LNCAP (cell line): ENCODE measurements around the gene PEX14.

ENCODE experiments used
- CTCF ChIP-seq: fragments of 450-650 bp; IDR thresholded peaks from 2 replicates; pipeline ENCODE4 v1.5.1; 2017; ENCODE audit warnings: mild to moderate bottlenecking

Gene PEX14

GRCh38 chr1:10665930-10666850, 191.4 kb downstream of the PEX14 start:
- no peak for TF ChIP-seq CTCF

- TF ChIP-seq CTCF: no peak
These were observed 193.4 kb downstream of the PEX14 start for GRCh38 chr1:10667861-10668761.

- no peak for TF ChIP-seq CTCF
These were observed 194.8 kb downstream of the PEX14 start for GRCh38 chr1:10669570-10669969.

GRCh38 chr1:10670190-10670589, 195.4 kb downstream of the PEX14 start:
- TF ChIP-seq CTCF: no peak

- no peak for TF ChIP-seq CTCF
These were observed 196.3 kb downstream of the PEX14 start for GRCh38 chr1:10671090-10671489.

- no peak for TF ChIP-seq CTCF
These were observed 197.0 kb downstream of the PEX14 start for GRCh38 chr1:10671622-10672342.
